Measurements from ENCODE around the gene MAP1B. TPM values are rescaled to one million over a fixed set of nuclear protein-coding genes. Genes with fewer than 3 reads are reported as not detected.

MAP1B gene
- total and polyA plus RNA-seq, 4 donors = 0.58 to 5.0 (median 2.1) TPM

Small RNAs within 50 kb of the gene (small RNA-seq; reads per million reads assigned to genes)
- gene MIR4803 = not detected

Other genes with a start within 250 kb of the MAP1B start
- 10 to 100 TPM; 38.3 to 38.7 TPM for gene MRPS27, start 212.8 kb downstream of the MAP1B start, total RNA-seq
- 10 to 100 TPM; 17.6 to 31.5 TPM for gene MRPS27, start 212.8 kb downstream of the MAP1B start, polyA plus RNA-seq
- 1 to 10 TPM; 5.5 to 5.9 TPM for gene PTCD2, start 212.9 kb downstream of the MAP1B start, total RNA-seq
- 1 to 10 TPM; 4.4 to 4.9 TPM for gene PTCD2, start 212.9 kb downstream of the MAP1B start, polyA plus RNA-seq